Endothelial cell (in vitro differentiated cells): ENCODE data around the gene ADIPOR2. TPM values are rescaled to one million over a fixed set of nuclear protein-coding genes. Genes with fewer than 3 reads are reported as not detected.
"Not testable (repeated sequence)": the region's sequence is repeated elsewhere in the genome, so short reads cannot be mapped to it uniquely, and the experiment has no call there.

Experiments used
- DNase-seq: peaks from one replicate; pipeline ENCODE4 v3.0.0; 2021; ENCODE audit warnings: low spot score
- H3K27ac Mint-ChIP-seq: one replicate; pipeline ENCODE4 v1.8.0; 2021; ENCODE audit warnings: mixed read lengths, inconsistent platforms; ENCODE audit not compliant: unreplicated experiment
- H3K27me3 Mint-ChIP-seq: one replicate; pipeline ENCODE4 v1.8.0; 2021; ENCODE audit warnings: mild to moderate bottlenecking, moderate library complexity, mixed read lengths, inconsistent platforms; ENCODE audit not compliant: unreplicated experiment
- H3K36me3 Mint-ChIP-seq: one replicate; pipeline ENCODE4 v1.8.0; 2021; ENCODE audit warnings: mild to moderate bottlenecking, low read depth, mixed read lengths, inconsistent platforms; ENCODE audit not compliant: unreplicated experiment
- H3K4me1 Mint-ChIP-seq: one replicate; pipeline ENCODE4 v1.8.0; 2021; ENCODE audit warnings: mild to moderate bottlenecking, mixed read lengths, inconsistent platforms; ENCODE audit not compliant: unreplicated experiment
- H3K4me3 Mint-ChIP-seq: one replicate; pipeline ENCODE4 v1.8.0; 2021; ENCODE audit warnings: mild to moderate bottlenecking, mixed read lengths, inconsistent platforms; ENCODE audit not compliant: unreplicated experiment
- H3K9me3 Mint-ChIP-seq: one replicate; pipeline ENCODE4 v1.8.0; 2021; ENCODE audit warnings: mixed read lengths, inconsistent platforms; ENCODE audit not compliant: unreplicated experiment
- CTCF ChIP-seq: fragments of 200-600 bp; sonication (generic); IDR thresholded peaks from one replicate; pipeline ENCODE4 v1.5.0; 2021; ENCODE audit warnings: antibody characterized with exemption; ENCODE audit not compliant: unreplicated experiment
- total RNA-seq: library from RNA; stranded (reverse); fragmentation: NEBNext Ultra II Directional; extraction: Animal tissue kit (Norgen Biotek cat#: 25700); gene quantifications from one replicate; pipeline ENCODE4 v1.2.1, GENCODE V29; 2021; ENCODE audit not compliant: unreplicated experiment

ADIPOR2 gene
- total RNA-seq, 1 donor from 2014 or later, result 41.8 TPM

GRCh38 chr12:1723721-1724120 lies 32.9 kb downstream of the ADIPOR2 start:
- Mint-ChIP-seq H3K36me3 (no peaks in the 10 kb centered on the region), H3K4me3 (no peak overlapping the region), H3K27me3 (peaks cover 4% of the 10 kb centered on the region), H3K27ac (no peak overlapping the region), H3K9me3 (no peaks in the 10 kb centered on the region), H3K4me1 (no peaks in the 10 kb centered on the region)
- TF ChIP-seq CTCF, result no peak
- DNase-seq, result no peak

- DNase-seq, result no peak
- Mint-ChIP-seq H3K4me3 (no peak overlapping the region), H3K27ac (no peak overlapping the region), H3K9me3 (no peaks in the 10 kb centered on the region), H3K27me3 (peaks cover 4% of the 10 kb centered on the region), H3K36me3 (no peaks in the 10 kb centered on the region), H3K4me1 (no peaks in the 10 kb centered on the region)
- TF ChIP-seq CTCF, result no peak
Measured at GRCh38 chr12:1724250-1724649, 33.4 kb downstream of the ADIPOR2 start.

DNA sequence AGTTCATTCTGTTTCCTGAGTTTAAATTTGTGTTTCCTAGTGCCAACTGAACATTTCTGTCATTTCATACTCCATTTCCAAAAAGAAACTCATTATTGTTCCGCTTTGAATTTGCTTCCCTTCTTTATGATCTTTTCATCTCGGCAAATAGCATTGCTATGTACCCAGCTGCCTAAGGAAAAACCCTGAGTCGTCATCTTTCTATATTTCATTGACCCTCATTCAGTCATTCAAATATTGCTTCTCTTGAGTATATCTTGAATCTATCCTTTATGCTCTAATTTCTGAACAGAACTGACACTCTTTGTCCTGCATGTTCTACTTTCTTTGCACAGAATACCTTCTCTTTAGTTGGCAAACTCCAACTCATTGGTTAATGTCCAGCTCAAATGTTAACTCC lies 35.9 kb downstream of the ADIPOR2 start:
- no peaks in the 10 kb centered on the region for H3K9me3 Mint-ChIP-seq
- no peak for TF ChIP-seq CTCF
- H3K27ac Mint-ChIP-seq, result no peak overlapping the region
- H3K4me3 Mint-ChIP-seq, result no peak overlapping the region
- H3K27me3 Mint-ChIP-seq, result peaks cover 4% of the 10 kb centered on the region
- no peak for DNase-seq
- H3K4me1 Mint-ChIP-seq, result no peaks in the 10 kb centered on the region
- no peaks in the 10 kb centered on the region for H3K36me3 Mint-ChIP-seq

DNA sequence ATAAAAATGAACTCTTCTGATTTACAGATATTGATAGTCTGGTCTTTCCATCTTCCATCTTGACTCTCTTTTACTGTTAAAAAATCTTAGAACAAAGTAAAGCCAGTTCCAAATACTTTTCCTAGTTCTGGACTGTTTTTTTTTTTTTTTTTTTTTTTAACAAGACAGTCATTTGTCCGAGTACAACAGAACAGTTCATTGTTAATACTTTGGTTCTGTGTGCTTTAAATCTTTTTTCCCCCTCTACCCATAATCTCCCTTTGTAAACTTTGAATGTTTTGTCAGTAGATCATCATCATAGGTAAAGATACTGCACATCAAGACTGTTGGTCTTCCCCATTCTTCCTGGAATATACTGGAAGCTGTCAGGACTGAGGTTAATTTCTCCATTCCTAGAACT lies 38.0 kb downstream of the ADIPOR2 start:
- Mint-ChIP-seq H3K36me3 (no peaks in the 10 kb centered on the region), H3K27me3 (peaks cover 4% of the 10 kb centered on the region), H3K9me3 (no peaks in the 10 kb centered on the region), H3K27ac (no peak overlapping the region), H3K4me3 (no peak overlapping the region), H3K4me1 (no peaks in the 10 kb centered on the region)
- DNase-seq, result no peak
- no peak for TF ChIP-seq CTCF

GRCh38 chr12:1731019-1731687 lies 40.3 kb downstream of the ADIPOR2 start:
- no peak for DNase-seq
- no peaks in the 10 kb centered on the region for H3K36me3 Mint-ChIP-seq
- no peak for TF ChIP-seq CTCF
- no peak overlapping the region for H3K27ac Mint-ChIP-seq
- no peaks in the 10 kb centered on the region for H3K4me1 Mint-ChIP-seq
- H3K9me3 Mint-ChIP-seq, result no peaks in the 10 kb centered on the region
- no peak overlapping the region for H3K4me3 Mint-ChIP-seq
- H3K27me3 Mint-ChIP-seq, result no peaks in the 10 kb centered on the region

GRCh38 chr12:1731688-1732078 lies 40.8 kb downstream of the ADIPOR2 start:
- not testable (repeated sequence) for H3K4me1 Mint-ChIP-seq, H3K36me3 Mint-ChIP-seq, H3K4me3 Mint-ChIP-seq, DNase-seq, H3K27ac Mint-ChIP-seq, H3K27me3 Mint-ChIP-seq, H3K9me3 Mint-ChIP-seq
